GM23338 (cell line): Measurements from ENCODE around the gene CCL27. TPM values are rescaled to one million over a fixed set of nuclear protein-coding genes. Genes with fewer than 3 reads are reported as not detected.
A peak's percentile ranks its signal among the peaks of the same experiment; 100 is the strongest.

Experiments used
- ATAC-seq: fragments of 200-7000 bp; cut with Tn5 transposase; 3 replicates; pipeline ENCODE4 v1.9.1; 2020
- DNase-seq: peaks from one replicate; pipeline ENCODE4 v3.0.0-alpha.2; 2015; ENCODE audit warnings: low spot score
- H2AFZ ChIP-seq: fragments of 200-600 bp; sonication (generic); 2 replicates; pipeline ENCODE4 v1.8.0; 2016; ENCODE audit warnings: antibody characterized with exemption, mild to moderate bottlenecking, moderate library complexity
- H3F3A ChIP-seq: fragments of 200-600 bp; sonication (generic); replicated peaks from 2 replicates; pipeline ENCODE4 v1.8.0; 2017; ENCODE audit warnings: antibody characterized with exemption, mixed run types, low read depth
- H3K27ac ChIP-seq: fragments of 200-600 bp; sonication (generic); 2 replicates; pipeline ENCODE4 v1.6.1; 2016; ENCODE audit warnings: low read depth
- H3K27me3 ChIP-seq: fragments of 200-600 bp; sonication (generic); 2 replicates; pipeline ENCODE4 v1.8.0; 2016; ENCODE audit warnings: mild to moderate bottlenecking, mixed run types, moderate library complexity; ENCODE audit not compliant: insufficient read depth
- H3K36me3 ChIP-seq: fragments of 200-600 bp; sonication (generic); 2 replicates; pipeline ENCODE4 v1.8.0; 2016; ENCODE audit warnings: mild to moderate bottlenecking; ENCODE audit not compliant: insufficient read depth
- H3K4me1 ChIP-seq: fragments of 200-600 bp; sonication (generic); 2 replicates; pipeline ENCODE4 v1.8.0; 2016; ENCODE audit warnings: mild to moderate bottlenecking, moderate library complexity; ENCODE audit not compliant: insufficient read depth
- H3K4me2 ChIP-seq: fragments of 200-600 bp; sonication (generic); 2 replicates; pipeline ENCODE4 v1.7.1; 2017; ENCODE audit warnings: mixed run types
- H3K4me3 ChIP-seq: fragments of 200-600 bp; sonication (generic); 2 replicates; pipeline ENCODE4 v1.6.1; 2016; ENCODE audit warnings: mixed run types
- H3K79me2 ChIP-seq: fragments of 200-600 bp; sonication (generic); replicated peaks from 2 replicates; pipeline ENCODE4 v1.8.0; 2017; ENCODE audit warnings: mild to moderate bottlenecking; ENCODE audit not compliant: insufficient read depth
- H3K9me2 ChIP-seq: fragments of 200-600 bp; sonication (generic); 2 replicates; pipeline ENCODE4 v1.8.0; 2017; ENCODE audit not compliant: insufficient read depth
- H4K20me1 ChIP-seq: fragments of 200-600 bp; sonication (generic); replicated peaks from 2 replicates; pipeline ENCODE4 v1.8.0; 2017; ENCODE audit warnings: mild to moderate bottlenecking; ENCODE audit not compliant: insufficient read depth
- H3K27ac Mint-ChIP-seq: 2 replicates; pipeline ENCODE4 v1.8.0; 2020; ENCODE audit warnings: inconsistent platforms, mild to moderate bottlenecking, moderate library complexity, mixed read lengths
- H3K27me3 Mint-ChIP-seq: 3 replicates; pipeline ENCODE4 v1.8.0; 2022; ENCODE audit warnings: low read depth, mild to moderate bottlenecking, moderate library complexity, mixed read lengths, inconsistent platforms; ENCODE audit not compliant: insufficient read depth, poor library complexity
- H3K36me3 Mint-ChIP-seq: 3 replicates; pipeline ENCODE4 v1.8.0; 2021; ENCODE audit warnings: low read depth, mild to moderate bottlenecking, inconsistent platforms, moderate library complexity, mixed read lengths
- H3K4me1 Mint-ChIP-seq: 3 replicates; pipeline ENCODE4 v1.8.0; 2020; ENCODE audit warnings: mild to moderate bottlenecking, inconsistent platforms, mixed read lengths
- H3K4me3 Mint-ChIP-seq: 3 replicates; pipeline ENCODE4 v1.8.0; 2021; ENCODE audit warnings: moderate library complexity, mild to moderate bottlenecking, inconsistent platforms, mixed read lengths
- H3K9me3 Mint-ChIP-seq: 3 replicates; pipeline ENCODE4 v1.8.0; 2020; ENCODE audit warnings: moderate library complexity, mild to moderate bottlenecking, inconsistent platforms, mixed read lengths
- EZH2 ChIP-seq: fragments of 200-600 bp; sonication (generic); IDR thresholded peaks from one replicate; pipeline ENCODE4 v1.8.0; 2017; ENCODE audit warnings: antibody characterized with exemption, mild to moderate bottlenecking, low read depth; ENCODE audit not compliant: unreplicated experiment
- EZH2phosphoT487 ChIP-seq: fragments of 200-600 bp; sonication (generic); IDR thresholded peaks from one replicate; pipeline ENCODE4 v1.8.1; 2018; ENCODE audit warnings: antibody characterized with exemption; ENCODE audit not compliant: unreplicated experiment
- POLR2AphosphoS5 ChIP-seq: IDR thresholded peaks from 2 replicates; pipeline ENCODE4 v1.6.1; 2016; ENCODE audit warnings: antibody characterized with exemption, low read depth
- STAT1 ChIP-seq: IDR thresholded peaks from one replicate; pipeline ENCODE4 v1.6.1; 2016; ENCODE audit warnings: antibody characterized with exemption; ENCODE audit not compliant: unreplicated experiment
- ZNF331 ChIP-seq: fragments of 250-450 bp; sonication (Bioruptor Pico); IDR thresholded peaks from 2 replicates; pipeline ENCODE4 v1.5.0; 2020; ENCODE audit warnings: low read depth, mild to moderate bottlenecking, moderate library complexity
- polyA plus RNA-seq: library from polyadenylated mRNA; unstranded; fragments of >200 nt; fragmentation: Nextera tagmentation; extraction: Ambion mirVana; gene quantifications from 2 replicates; pipeline ENCODE4 v1.2.1, GENCODE V29; 2016
- total RNA-seq: library from RNA; depleted of rRNA; stranded (reverse); fragments of >200 nt; shearing (Covaris generic); gene quantifications from 2 replicates; pipeline ENCODE4 v1.2.3, GENCODE V29; 2014
- TF ChIP-seq, protein P1 (sequence below): IDR thresholded peaks from one replicate; pipeline ENCODE4 v1.6.1; 2018; ENCODE audit warnings: antibody characterized with exemption; ENCODE audit not compliant: unreplicated experiment
- TF ChIP-seq, protein P2 (sequence below), 2 experiments: fragments of 200-600 bp in 1 of 2; sonication (generic) in 1 of 2; conservative IDR thresholded peaks; 2 replicates each; pipeline versions ENCODE4 v1.5.1 to v1.6.1; 2016 to 2017; ENCODE audit warnings: antibody characterized with exemption in 2 of 2, low read depth in 2 of 2, mild to moderate bottlenecking in 2 of 2, moderate library complexity in 1 of 2
- TF ChIP-seq, protein P3 (sequence below): IDR thresholded peaks from 2 replicates; pipeline ENCODE4 v1.6.1; 2016; ENCODE audit warnings: antibody characterized with exemption

The CCL27 gene
- total and polyA plus RNA-seq, 2 experiments from 2014 or later, result not detected

DNA sequence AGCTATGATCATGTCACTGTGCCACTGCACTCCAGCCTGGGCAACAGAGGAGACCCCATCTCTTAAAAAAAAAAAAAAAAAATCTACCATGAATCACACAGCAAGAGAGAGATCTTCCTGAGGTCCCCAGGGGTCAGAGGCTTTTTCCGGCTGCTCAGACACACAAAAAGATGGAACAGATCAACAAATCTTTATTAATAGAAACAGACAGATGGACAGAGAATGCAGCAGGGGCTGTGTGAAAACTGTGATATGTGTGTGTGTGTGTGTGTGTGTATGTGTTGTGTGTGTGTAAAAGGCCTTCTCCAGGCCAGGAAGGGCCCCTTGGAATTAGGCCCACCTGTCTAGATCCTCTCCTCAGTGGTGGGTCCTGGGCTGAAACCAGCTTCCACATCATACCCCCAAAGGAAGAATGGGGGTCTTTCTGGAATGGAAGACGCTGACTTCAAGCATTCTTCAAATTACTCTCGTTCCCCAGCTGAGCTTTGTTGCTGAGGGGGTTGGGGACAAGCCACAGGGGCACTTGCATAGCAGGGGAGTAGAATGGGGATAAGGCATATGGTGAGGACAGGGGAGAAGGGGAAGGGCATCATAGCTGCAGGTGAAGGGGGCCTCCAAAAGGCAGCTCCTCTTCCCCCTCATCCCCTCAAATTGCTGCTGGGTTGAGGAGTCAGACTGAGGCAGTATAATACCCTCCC, 27.8 kb downstream of the CCL27 start (continued):
- TF ChIP-seq, protein P1, sequence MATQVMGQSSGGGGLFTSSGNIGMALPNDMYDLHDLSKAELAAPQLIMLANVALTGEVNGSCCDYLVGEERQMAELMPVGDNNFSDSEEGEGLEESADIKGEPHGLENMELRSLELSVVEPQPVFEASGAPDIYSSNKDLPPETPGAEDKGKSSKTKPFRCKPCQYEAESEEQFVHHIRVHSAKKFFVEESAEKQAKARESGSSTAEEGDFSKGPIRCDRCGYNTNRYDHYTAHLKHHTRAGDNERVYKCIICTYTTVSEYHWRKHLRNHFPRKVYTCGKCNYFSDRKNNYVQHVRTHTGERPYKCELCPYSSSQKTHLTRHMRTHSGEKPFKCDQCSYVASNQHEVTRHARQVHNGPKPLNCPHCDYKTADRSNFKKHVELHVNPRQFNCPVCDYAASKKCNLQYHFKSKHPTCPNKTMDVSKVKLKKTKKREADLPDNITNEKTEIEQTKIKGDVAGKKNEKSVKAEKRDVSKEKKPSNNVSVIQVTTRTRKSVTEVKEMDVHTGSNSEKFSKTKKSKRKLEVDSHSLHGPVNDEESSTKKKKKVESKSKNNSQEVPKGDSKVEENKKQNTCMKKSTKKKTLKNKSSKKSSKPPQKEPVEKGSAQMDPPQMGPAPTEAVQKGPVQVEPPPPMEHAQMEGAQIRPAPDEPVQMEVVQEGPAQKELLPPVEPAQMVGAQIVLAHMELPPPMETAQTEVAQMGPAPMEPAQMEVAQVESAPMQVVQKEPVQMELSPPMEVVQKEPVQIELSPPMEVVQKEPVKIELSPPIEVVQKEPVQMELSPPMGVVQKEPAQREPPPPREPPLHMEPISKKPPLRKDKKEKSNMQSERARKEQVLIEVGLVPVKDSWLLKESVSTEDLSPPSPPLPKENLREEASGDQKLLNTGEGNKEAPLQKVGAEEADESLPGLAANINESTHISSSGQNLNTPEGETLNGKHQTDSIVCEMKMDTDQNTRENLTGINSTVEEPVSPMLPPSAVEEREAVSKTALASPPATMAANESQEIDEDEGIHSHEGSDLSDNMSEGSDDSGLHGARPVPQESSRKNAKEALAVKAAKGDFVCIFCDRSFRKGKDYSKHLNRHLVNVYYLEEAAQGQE, result no peak
- no peak for TF ChIP-seq EZH2phosphoT487
- TF ChIP-seq, protein P2, sequence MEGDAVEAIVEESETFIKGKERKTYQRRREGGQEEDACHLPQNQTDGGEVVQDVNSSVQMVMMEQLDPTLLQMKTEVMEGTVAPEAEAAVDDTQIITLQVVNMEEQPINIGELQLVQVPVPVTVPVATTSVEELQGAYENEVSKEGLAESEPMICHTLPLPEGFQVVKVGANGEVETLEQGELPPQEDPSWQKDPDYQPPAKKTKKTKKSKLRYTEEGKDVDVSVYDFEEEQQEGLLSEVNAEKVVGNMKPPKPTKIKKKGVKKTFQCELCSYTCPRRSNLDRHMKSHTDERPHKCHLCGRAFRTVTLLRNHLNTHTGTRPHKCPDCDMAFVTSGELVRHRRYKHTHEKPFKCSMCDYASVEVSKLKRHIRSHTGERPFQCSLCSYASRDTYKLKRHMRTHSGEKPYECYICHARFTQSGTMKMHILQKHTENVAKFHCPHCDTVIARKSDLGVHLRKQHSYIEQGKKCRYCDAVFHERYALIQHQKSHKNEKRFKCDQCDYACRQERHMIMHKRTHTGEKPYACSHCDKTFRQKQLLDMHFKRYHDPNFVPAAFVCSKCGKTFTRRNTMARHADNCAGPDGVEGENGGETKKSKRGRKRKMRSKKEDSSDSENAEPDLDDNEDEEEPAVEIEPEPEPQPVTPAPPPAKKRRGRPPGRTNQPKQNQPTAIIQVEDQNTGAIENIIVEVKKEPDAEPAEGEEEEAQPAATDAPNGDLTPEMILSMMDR (conservative IDR thresholded peaks at IDR 0.05; ENCODE audit: low read depth in 2 of 2), result no peak

DNA sequence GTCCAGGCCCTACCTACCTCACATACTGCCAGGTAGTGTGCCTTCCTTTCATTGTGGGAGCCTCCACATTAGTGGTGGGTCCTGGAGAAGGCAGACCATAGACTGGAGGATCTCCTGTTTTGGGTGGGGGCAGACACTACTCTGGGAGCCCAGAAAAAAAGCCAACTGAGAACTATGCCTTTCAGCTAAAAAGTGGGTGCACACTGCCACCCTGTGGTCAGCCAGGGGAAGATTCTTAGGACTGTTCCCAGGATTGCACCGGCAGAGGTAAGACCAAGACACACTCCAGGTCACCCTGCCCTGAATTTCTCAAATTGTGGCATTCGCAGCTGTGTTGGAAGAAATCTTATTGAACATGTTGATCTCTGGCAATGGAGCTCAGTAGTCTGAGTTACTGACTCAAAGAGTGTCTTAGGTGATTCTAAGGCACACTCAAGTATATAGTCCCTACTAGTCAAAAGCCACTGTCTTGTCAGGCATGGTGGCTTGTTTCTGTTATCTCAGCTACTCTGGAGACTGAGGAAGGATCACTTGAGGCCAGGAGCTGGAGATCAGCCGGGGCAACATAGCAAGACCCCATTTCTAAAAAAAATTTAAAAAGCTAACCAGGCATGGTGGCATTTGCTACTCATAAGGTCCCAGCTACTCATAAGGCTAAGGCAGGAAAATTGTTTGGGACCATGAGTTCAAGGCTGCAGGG, 28.5 kb downstream of the CCL27 start:
- DNase-seq (peak; percentile 80), ATAC-seq (peak; percentile 32)
- Mint-ChIP-seq H3K27me3 (peaks cover 41% of the 10 kb centered on the region), H3K4me3 (no peak overlapping the region), H3K9me3 (no peaks in the 10 kb centered on the region), H3K4me1 (peaks cover 38% of the 10 kb centered on the region), H3K36me3 (peaks cover 26% of the 10 kb centered on the region), H3K27ac (no peak overlapping the region)
- peaks cover 8% of the 10 kb centered on the region for H3K4me1 ChIP-seq
- no peak overlapping the region for H3K4me2 ChIP-seq
- H3K36me3 ChIP-seq, result no peaks in the 10 kb centered on the region
- TF ChIP-seq, protein P3, sequence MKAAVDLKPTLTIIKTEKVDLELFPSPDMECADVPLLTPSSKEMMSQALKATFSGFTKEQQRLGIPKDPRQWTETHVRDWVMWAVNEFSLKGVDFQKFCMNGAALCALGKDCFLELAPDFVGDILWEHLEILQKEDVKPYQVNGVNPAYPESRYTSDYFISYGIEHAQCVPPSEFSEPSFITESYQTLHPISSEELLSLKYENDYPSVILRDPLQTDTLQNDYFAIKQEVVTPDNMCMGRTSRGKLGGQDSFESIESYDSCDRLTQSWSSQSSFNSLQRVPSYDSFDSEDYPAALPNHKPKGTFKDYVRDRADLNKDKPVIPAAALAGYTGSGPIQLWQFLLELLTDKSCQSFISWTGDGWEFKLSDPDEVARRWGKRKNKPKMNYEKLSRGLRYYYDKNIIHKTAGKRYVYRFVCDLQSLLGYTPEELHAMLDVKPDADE, result no peak
- peak; percentile 34; the same call in 1 of the 2 replicates for TF ChIP-seq POLR2AphosphoS5
- TF ChIP-seq EZH2, result no peak
- TF ChIP-seq ZNF331 (CRISPR knock-in tag), result no peak
- no peak for TF ChIP-seq STAT1
- TF ChIP-seq, protein P2 (conservative IDR thresholded peaks at IDR 0.05; ENCODE audit: low read depth in 2 of 2), result peak; percentile 92 to 94
- peaks cover 8% of the 10 kb centered on the region; the same call in 1 of the 2 replicates for H3F3A ChIP-seq
- no peaks in the 10 kb centered on the region for H3K9me2 ChIP-seq
- no peak overlapping the region for H3K27ac ChIP-seq
- peaks cover 12% of the 10 kb centered on the region; the same call in 1 of the 2 replicates for H3K79me2 ChIP-seq
- peaks cover 3% of the 10 kb centered on the region for H4K20me1 ChIP-seq
- H2AFZ ChIP-seq, result no peak overlapping the region
- peaks cover 52% of the 10 kb centered on the region for H3K27me3 ChIP-seq
- no peak overlapping the region for H3K4me3 ChIP-seq
